Lower leg skin (tissue), 3 donors: ENCODE data around the gene SYNPO2.
"Not testable (repeated sequence)": the region's sequence is repeated elsewhere in the genome, so short reads cannot be mapped to it uniquely, and the experiment has no call there.

Experiments
- POLR2A ChIP-seq, 2 donors: fragments of 450-650 bp; IDR thresholded peaks; one replicate each; pipeline ENCODE4 v1.6.1; 2016 to 2017; ENCODE audit warnings: antibody characterized with exemption in 2 of 2, mild to moderate bottlenecking in 1 of 2, moderate library complexity in 1 of 2
- TF ChIP-seq, protein P1 (sequence below), 3 donors: fragments of 450-650 bp; IDR thresholded peaks; one replicate each; pipeline ENCODE4 v1.5.1; 2016; ENCODE audit warnings: antibody characterized with exemption in 3 of 3, mild to moderate bottlenecking in 3 of 3, moderate library complexity in 2 of 3

DNA sequence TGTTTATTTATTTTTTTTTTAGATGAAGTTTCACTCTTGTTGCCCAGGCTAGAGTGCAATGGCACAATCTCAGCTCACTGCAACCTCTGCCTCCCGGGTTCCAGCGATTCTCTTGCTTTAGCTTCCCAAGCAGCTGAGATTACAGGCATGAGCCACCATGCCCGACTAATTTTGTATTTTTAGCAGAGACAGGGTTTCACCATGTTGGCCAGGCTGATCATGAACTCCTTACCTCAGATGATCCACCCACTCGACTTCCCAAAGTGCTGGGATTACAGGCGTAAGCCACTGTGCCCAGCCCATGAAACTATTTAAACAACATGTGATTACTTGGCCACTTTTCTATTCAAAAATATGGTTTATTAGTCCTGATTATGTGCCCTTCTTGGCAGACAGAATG is 158.4 kb downstream of the SYNPO2 start:
- not testable (repeated sequence) for TF ChIP-seq POLR2A (IDR thresholded peaks at IDR 0.05)
- TF ChIP-seq, protein P1, sequence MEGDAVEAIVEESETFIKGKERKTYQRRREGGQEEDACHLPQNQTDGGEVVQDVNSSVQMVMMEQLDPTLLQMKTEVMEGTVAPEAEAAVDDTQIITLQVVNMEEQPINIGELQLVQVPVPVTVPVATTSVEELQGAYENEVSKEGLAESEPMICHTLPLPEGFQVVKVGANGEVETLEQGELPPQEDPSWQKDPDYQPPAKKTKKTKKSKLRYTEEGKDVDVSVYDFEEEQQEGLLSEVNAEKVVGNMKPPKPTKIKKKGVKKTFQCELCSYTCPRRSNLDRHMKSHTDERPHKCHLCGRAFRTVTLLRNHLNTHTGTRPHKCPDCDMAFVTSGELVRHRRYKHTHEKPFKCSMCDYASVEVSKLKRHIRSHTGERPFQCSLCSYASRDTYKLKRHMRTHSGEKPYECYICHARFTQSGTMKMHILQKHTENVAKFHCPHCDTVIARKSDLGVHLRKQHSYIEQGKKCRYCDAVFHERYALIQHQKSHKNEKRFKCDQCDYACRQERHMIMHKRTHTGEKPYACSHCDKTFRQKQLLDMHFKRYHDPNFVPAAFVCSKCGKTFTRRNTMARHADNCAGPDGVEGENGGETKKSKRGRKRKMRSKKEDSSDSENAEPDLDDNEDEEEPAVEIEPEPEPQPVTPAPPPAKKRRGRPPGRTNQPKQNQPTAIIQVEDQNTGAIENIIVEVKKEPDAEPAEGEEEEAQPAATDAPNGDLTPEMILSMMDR (IDR thresholded peaks at IDR 0.05): not testable (repeated sequence)
